Right lobe of liver (tissue), 4 donors: ENCODE results near the gene TOX4.

Experiments
- POLR2A ChIP-seq: fragments of 450-650 bp; IDR thresholded peaks from one replicate; pipeline ENCODE4 v1.6.1; 2017; ENCODE audit warnings: antibody characterized with exemption, mild to moderate bottlenecking
- TF ChIP-seq, protein P1 (sequence below), 4 donors: fragments of 200-600 bp in 3 of 4; fragments of 450-650 bp in 1 of 4; IDR thresholded peaks; one replicate each; pipeline versions ENCODE4 v1.5.1 to v1.8.0; 2016 to 2022; ENCODE audit warnings: antibody characterized with exemption in 4 of 4, mild to moderate bottlenecking in 2 of 4
- donor health status: DM: no; HTN: no; CAD: no.
- donor health status: DM: no; HTN: no; CAD: no.
- donor health status: DM: no; HTN: yes; CAD: no.

DNA sequence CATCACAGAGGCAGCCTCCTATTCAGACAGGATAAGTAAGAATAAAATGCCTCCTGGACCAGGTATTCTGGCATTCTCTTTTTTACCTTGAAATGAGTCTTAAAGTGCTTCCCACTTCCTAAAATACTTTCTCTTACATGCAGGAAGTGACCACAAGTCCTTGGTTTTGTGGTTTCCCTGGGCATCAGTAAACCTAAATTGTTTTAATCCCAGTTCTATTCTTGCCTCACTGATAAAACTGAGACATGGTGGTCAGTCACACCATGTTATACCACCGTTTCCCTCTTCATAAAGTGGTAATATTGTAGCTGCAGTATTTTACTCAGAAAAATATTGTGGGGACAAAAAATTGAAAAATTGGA lies 50.3 kb downstream of the TOX4 start:
- TF ChIP-seq POLR2A, result no peak
- TF ChIP-seq, protein P1, sequence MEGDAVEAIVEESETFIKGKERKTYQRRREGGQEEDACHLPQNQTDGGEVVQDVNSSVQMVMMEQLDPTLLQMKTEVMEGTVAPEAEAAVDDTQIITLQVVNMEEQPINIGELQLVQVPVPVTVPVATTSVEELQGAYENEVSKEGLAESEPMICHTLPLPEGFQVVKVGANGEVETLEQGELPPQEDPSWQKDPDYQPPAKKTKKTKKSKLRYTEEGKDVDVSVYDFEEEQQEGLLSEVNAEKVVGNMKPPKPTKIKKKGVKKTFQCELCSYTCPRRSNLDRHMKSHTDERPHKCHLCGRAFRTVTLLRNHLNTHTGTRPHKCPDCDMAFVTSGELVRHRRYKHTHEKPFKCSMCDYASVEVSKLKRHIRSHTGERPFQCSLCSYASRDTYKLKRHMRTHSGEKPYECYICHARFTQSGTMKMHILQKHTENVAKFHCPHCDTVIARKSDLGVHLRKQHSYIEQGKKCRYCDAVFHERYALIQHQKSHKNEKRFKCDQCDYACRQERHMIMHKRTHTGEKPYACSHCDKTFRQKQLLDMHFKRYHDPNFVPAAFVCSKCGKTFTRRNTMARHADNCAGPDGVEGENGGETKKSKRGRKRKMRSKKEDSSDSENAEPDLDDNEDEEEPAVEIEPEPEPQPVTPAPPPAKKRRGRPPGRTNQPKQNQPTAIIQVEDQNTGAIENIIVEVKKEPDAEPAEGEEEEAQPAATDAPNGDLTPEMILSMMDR (IDR thresholded peaks at IDR 0.05), result no peak
